Suppressor macrophage (primary cell): ENCODE measurements around the gene APOOL.

Experiments used
- DNase-seq, 4 experiments: peaks; one replicate each; pipeline ENCODE4 v3.0.0-alpha.2; 2020 to 2022

The APOOL gene

DNA sequence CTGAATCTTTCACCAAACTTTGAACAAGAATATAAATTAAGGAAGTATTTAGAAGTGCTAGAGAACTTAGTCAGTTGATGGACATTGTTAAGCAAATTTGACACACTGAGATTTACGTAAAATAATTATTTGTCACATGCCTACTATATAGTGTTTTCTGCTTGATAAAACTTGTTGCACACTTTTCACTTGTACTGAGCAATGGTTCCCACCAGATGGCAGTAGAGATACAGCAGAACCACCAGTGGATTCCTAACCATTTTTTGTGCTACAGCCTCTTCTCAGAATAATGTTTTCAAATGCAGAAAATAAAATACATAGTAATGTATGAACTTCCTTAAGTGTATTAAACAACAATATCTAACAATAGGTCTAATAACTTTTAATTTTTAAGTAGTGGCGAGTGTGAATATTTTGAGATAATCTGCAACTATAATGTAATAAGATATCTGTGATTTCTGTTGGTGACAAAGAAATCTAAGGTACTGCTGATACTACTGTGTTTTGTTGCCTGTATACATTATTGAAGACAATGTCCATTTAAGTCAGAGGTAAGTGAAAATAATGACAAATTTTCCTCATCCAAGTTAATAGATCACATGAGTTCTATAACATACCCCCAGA is 81.2 kb downstream of the APOOL start:
- DNase-seq = peak; percentile 24 to 45 (median 34)

DNA sequence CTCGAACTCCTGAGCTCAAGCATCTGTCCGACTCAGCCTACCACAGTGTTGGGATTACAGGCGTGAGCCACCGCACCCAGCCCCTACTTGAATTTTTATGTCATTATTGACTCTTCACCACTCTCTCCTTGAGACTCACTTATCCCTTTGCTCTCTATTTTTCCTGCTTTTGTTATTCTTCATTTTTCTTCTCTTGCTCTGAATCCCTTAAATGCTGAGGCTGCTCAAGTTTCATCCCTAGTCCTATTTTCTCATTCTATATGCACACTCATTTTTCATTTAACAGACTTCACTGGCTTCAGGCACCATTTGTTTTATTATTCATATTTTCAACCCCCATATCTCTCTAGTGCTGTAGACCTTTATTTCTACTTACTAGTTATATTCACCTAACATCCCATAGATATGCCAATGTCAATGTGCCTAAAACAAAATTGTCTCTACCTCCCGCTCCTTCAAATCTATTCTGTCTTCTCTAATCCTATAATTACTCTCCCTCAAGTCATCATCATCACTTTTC is 85.7 kb downstream of the APOOL start:
- DNase-seq = no peak

DNA sequence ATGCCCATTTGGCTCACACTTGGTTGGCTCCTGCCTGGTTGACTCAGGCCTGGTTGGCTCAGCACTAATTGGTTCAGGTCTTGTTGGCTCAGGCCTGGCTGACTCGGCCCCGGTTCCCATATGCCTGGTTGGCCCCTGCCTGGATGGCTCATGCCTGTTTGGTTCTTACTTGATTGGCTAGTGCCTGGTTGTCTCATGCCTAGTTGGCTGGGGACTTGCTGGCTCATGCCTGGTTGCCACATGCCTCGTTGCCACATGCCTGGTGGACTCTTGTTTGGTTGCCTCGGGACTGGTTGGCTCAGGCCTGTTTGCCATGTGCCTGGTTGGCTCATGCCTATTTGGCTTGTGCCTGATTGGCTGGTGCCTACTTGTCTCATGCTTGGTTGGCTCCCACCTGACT is 103.7 kb downstream of the APOOL start:
- DNase-seq = no peak

DNA sequence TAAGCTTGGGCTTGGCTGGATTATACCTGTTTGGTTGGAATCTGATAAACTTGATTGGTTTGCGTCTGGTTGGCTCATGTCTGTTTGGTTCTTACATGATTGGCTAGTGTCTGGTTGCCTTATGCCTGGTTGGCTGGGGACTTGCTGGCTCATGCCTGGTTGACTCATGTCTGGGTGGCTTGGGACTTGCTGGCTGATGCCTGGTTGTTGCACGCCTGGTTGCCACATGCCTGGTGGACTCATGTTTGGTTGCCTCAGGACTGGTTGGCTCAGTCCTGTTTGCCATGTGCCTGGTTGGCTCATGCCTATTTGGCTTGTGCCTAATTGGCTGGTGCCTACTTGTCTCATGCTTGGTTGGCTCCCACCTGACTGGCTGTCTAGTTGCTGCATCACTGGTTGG is 104.5 kb downstream of the APOOL start:
- DNase-seq = no peak

DNA sequence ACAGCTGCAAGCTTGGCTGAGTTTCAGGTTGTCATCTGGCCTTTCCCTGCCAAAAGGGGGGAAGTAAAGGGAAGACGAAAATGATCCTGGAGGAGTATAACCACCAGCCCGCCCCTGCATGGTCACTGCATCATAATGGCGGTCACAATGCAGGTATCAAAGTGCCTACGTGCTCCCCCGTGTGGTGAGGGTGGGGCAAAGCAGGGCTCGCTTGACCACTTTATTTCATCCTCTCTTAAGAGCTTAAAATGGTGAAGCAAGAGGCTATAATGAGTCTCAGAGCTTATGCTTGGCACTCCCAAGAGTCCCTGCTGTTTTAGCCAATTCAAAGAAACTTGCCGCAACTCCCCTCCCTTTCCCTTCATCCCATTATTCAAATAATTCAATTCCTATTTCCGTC is 105.6 kb downstream of the APOOL start:
- DNase-seq = peak in 3 of 4 experiments; percentile 5 to 19 (median 15)

DNA sequence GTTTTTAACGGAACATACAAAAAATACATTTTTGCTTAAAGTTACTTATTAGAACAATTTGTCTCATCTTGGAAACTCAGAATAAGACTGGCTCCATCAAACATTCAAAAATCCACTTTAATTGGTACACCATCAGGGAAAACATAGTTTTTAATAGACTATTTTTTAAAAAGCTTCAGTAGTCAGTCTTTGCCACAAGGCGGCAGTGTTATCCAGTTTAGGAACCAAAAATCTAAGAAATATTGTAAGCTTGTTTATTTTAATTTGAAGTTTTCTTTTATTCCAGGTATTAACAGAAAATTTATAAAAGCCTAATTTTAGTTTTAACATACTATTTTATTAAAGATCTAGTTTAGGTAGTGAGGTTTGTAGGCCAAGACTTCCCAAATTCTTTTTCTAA is 107.7 kb downstream of the APOOL start:
- peak; percentile 20 to 36 (median 24) for DNase-seq

DNA sequence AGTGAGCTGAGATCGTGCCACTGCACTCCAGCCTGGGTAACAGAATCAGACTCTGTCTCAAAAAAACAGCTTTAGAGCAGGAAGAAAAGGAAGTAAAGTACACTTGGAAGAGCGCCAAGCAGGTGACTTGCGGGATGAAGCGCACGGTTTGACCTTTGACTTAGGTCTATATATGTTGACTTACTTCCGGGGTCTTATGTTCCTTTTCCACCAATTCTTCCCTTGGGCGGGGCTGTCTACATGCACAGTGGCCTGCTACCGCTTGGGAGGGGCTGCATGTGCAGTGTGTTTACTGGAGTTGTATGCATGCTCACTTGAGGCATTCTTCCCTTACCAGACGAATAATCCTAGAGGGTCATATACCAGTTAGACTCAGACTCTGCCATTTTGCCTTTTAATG is 108.6 kb downstream of the APOOL start:
- DNase-seq = peak in 1 of 4 experiments; percentile 10

DNA sequence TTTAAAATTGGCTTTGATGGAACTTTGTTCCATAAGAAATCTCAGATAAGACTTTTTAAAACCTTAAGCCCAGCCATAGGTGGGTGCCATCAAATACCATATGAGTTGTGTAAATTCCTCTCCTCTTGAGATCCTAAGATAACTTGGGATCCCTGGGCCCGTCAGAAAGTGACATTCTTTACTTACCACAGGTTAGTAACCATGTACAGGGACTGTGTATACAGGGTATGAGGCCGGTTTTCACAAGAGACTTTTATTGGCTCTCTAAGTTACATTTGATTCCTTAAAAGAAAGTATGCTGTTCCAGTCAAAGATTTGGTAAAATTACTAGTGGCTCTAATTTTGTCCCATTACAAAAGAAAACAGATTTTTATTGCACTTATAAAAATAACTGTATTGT is 110.1 kb downstream of the APOOL start:
- DNase-seq = no peak

DNA sequence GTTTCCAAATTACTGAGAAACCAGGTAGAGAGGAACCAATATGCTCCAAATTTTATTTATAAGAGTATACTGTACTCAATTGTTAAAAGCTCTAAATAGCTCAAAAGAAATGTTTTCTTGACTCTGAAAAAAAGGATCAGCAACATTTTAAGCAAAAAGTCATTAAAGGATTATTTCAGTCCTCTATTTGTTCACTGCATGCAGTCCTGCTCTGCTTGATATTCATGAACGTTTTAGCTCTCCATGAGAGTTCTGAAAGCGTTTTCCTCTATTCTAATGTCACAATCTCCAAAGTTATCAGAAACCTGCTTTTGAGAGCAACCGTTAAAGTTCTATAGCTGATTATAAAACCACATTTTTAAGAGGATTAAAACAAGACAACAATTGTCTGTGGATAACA is 110.5 kb downstream of the APOOL start:
- no peak for DNase-seq

DNA sequence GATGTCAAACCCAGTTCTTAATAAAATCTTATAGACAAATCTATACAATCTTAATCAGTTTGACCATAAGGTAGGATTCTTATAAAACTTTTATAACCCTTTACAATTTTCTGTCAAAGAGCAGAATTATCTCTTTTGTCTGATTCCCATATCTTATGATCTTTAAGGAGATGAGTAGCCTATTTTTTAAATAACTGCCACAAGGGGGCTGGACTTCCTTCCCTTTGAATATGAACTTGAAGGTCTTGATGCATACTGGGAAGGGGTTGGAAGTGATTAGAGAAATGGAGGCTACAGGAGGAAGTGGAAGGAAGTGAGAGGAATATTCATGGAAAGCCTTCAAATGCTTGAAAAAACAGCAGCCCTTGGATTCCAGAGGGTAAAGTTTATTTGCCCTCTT is 111.1 kb downstream of the APOOL start:
- no peak for DNase-seq

DNA sequence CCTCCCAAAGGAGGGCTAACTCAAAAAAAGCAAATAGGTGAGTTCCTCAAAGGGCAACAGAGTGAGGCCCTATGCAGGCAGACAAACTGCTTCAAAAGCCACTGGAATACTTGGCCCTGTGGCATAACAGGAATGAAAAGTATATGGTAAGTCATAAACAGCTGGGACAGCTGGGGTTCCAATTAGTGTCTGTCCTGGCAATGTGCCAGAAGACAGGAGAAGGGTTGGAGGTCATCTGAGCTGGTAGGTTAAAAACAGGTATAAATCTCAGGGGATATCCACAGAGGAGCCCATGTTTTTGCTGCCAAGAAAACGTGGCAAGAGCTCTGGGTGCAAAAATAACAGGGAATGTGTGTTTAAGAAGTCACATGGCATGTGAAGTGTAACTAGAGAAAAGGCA is 111.6 kb downstream of the APOOL start:
- DNase-seq = no peak

DNA sequence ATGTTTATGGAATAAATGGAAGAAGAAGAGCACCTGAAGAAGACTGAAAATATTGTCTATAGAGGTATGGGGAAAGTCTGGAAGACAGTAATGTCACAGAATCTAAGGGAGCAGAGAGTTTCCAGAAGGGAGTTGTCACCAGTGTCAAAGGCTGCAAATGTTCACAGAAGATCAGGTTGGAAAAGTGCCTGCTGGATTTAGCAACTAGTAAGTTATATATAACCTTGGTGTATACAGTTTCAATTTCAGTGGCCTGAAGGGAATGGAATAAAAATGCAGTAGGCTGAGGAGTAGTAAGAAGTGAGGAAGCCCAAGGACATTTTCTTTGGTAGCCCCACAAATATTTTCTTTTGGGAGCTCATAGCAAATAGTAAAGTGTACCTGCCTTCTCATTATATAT is 132.7 kb downstream of the APOOL start:
- DNase-seq = no peak

DNA sequence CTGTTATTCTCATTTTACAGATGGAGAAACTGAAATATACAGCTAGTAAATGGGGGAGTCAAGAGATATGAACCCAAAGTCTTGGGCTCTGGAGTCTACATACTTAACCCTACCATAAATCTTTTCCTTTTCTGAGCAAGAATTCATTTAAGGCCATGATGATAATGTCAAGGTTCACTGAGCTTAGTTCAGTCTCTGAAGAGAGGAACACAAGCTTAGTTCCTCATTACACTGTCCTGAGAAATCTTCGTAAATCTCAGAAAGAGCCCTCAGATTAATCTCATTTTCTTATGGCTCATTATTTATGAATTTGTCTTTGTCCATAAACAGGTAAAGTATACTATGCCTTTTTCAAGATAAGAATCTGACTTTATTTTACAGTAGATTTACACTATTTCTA is 135.7 kb downstream of the APOOL start:
- DNase-seq = no peak

DNA sequence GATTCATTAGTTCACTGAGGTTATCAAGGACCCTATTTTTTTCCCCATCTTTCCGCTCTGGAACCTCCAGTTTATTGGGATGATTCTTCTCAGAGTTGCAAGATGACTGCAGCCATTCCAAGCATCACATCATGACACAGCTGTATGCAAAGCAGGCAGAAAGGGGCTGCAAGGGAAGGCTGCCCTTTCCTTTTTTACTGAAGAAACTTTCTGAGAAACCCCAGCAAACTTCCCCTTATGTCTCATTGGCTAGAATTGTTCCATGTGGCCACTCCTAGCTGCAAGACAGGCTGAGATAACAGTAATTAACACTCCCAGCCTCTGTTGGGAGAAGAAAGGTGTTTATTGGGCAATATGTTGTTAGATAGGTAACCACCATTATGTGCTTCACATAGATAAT is 137.3 kb downstream of the APOOL start:
- DNase-seq = no peak
